ENCODE results near the gene OTC. TPM values are rescaled to one million over a fixed set of nuclear protein-coding genes. Genes with fewer than 3 reads are reported as not detected.

The OTC gene
- total and polyA plus RNA-seq, 2 experiments from 2014 or later = not detected

DNA sequence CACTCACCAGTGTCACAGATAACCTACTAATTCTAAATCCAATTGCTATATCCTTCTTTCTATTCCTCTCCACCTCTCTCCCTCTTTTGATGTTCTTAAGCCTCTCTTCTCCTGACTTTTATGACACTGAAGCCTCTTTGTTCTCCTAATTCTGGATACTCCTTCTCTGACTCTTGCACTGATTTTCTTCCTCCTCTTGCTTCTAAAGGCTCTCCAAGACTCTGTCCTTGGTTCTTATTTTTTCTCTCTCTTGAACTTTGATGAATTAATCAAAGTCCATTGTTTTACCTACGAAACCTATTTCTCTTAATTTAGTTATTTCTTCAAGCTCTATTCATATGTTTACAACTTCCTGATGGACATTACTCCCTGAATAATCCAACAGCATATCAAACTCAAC is 113.3 kb downstream of the OTC start:
- Histone ChIP-seq H3K9me3 (ENCODE audit: low read depth) (no peaks in the 10 kb centered on the region), H3F3A (ENCODE audit: insufficient read depth) (no peaks in the 10 kb centered on the region), H3K36me3 (ENCODE audit: low read depth) (no peaks in the 10 kb centered on the region), H3K9ac (no peak overlapping the region), H2AFZ (no peak overlapping the region), H3K4me3 (no peak overlapping the region), H3K27me3 (replicated peaks; ENCODE audit: insufficient read depth) (no peaks in the 10 kb centered on the region), H3K4me1 (ENCODE audit: insufficient read depth) (no peaks in the 10 kb centered on the region), H3K4me2 (ENCODE audit: unreplicated experiment) (no peak overlapping the region), H3K27ac (no peak overlapping the region), H4K20me1 (ENCODE audit: insufficient read depth) (no peaks in the 10 kb centered on the region), H3K9me2 (ENCODE audit: insufficient read depth) (no peaks in the 10 kb centered on the region), H3K79me2 (ENCODE audit: insufficient read depth) (no peaks in the 10 kb centered on the region)
- TF ChIP-seq EZH2phosphoT487 (IDR thresholded peaks at IDR 0.05; ENCODE audit: insufficient read depth, low read depth) (no peak), EZH2 (IDR thresholded peaks at IDR 0.05; ENCODE audit: insufficient read depth, poor library complexity, severe bottlenecking) (no peak)
- no peak for DNase-seq
- 29 to 36% methylated on average over 1 of the region's 1 CpG for WGBS, 2 experiments (ENCODE audit: low coverage in 1 of 2, low lambda C conversion rate in 2 of 2, missing lambda C conversion rate in 2 of 2)
- in situ Hi-C loops (cut with MboI) = loop anchor here (25.0 kb wide), 1 partner anchor 103 kb away; the partner anchor contains the start of gene OTC

DNA sequence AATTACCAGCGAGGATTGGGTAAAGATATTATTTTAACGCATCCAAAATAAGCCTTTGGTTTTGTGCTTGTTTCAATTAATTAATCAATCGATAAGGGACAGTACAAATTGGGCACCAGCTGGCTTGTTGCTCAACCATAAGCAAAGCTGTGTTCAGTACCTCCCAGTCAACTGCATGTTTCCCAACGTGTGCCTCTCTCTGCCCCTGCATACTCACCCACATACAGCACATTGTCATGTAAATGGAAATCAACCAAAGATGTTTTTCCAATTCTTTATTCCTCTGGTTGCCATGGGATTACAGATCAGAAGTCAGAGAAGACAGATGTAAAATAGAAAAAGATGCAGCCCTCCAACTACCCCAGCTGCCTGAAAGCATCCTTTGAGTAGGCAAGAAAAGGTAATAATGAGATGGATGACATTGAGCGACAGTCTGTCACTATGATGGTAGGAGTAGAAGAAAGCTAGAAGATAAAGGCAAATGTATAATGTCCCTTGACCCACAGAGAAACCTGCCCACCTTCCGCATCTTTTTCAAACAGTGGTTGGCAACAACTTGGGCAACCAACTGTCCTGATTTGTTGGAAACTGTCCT is 116.3 kb downstream of the OTC start:
- Histone ChIP-seq H3K4me2 (ENCODE audit: unreplicated experiment) (no peak overlapping the region), H3K4me3 (no peak overlapping the region), H3F3A (ENCODE audit: insufficient read depth) (no peaks in the 10 kb centered on the region), H3K27ac (no peak overlapping the region), H3K9ac (no peak overlapping the region), H3K9me2 (ENCODE audit: insufficient read depth) (no peaks in the 10 kb centered on the region), H3K9me3 (ENCODE audit: low read depth) (no peaks in the 10 kb centered on the region), H3K36me3 (ENCODE audit: low read depth) (no peaks in the 10 kb centered on the region), H2AFZ (no peak overlapping the region), H4K20me1 (ENCODE audit: insufficient read depth) (no peaks in the 10 kb centered on the region), H3K27me3 (replicated peaks; ENCODE audit: insufficient read depth) (no peaks in the 10 kb centered on the region), H3K4me1 (ENCODE audit: insufficient read depth) (no peaks in the 10 kb centered on the region), H3K79me2 (ENCODE audit: insufficient read depth) (no peaks in the 10 kb centered on the region)
- WGBS, 2 experiments (ENCODE audit: low coverage in 1 of 2, low lambda C conversion rate in 2 of 2, missing lambda C conversion rate in 2 of 2) = 27 to 29% methylated on average over 6 of the region's 6 CpGs
- TF ChIP-seq EZH2phosphoT487 (IDR thresholded peaks at IDR 0.05; ENCODE audit: insufficient read depth, low read depth) = no peak
- DNase-seq = no peak
- in situ Hi-C loops (cut with MboI) = loop anchor here (25.0 kb wide), 1 partner anchor 106 kb away; the partner anchor contains the start of gene OTC

Small RNA genes lying within 50 kb of the gene (small RNA-seq; reads per million reads assigned to genes)
- gene RF00322 (ENCODE audit: low read depth, low replicate concordance) = not detected

Other genes starting within 250 kb of the OTC start
- gene SRPX, start 131.7 kb upstream of the OTC start, total RNA-seq (2014; rRNA removed; shearing (Covaris generic)) = 53.1 and 75.7 TPM in 2 replicates
- gene SRPX, start 131.7 kb upstream of the OTC start, polyA plus RNA-seq (2016; fragmentation: Nextera tagmentation; extraction: Ambion mirVana) = 82.2 and 84.4 TPM in 2 replicates
- 5.8 and 9.7 TPM in 2 replicates for gene RPGR, start 25.1 kb upstream of the OTC start, total RNA-seq (2014; rRNA removed; shearing (Covaris generic))
- gene RPGR, start 25.1 kb upstream of the OTC start, polyA plus RNA-seq (2016; fragmentation: Nextera tagmentation; extraction: Ambion mirVana) = 4.8 and 6.0 TPM in 2 replicates
- not detected in 2 replicates for gene TSPAN7, start 208.9 kb downstream of the OTC start, total RNA-seq (2014; rRNA removed; shearing (Covaris generic))
- not detected in 2 replicates for gene TSPAN7, start 208.9 kb downstream of the OTC start, polyA plus RNA-seq (2016; fragmentation: Nextera tagmentation; extraction: Ambion mirVana)

Data from GM23248 (cell line).